HepG2 (cell line): ENCODE data around the gene EIF6. TPM values are rescaled to one million over a fixed set of nuclear protein-coding genes. Genes with fewer than 3 reads are reported as not detected.

Experiments used
- ATAC-seq: fragments of 200-7000 bp; cut with Tn5 transposase; 3 replicates; pipeline ENCODE4 v1.9.1; 2020; ENCODE audit warnings: mild to moderate bottlenecking, moderate library complexity
- BruUV-seq: library from RNA; stranded (reverse); fragments of 400-500 nt; replicated peaks from 2 replicates; lab custom pipeline; 2021; lab: Mats Ljungman, UMichigan
- CTCF ChIA-PET: fragments of 300-600 bp; formaldehyde crosslinking; extraction: SDS; loops from one replicate; lab custom pipeline; 2021; ENCODE audit warnings: low total read pairs, inconsistent platforms, low intra/inter-chr PET ratio; lab: Yijun Ruan, JAX
- POLR2A ChIA-PET: fragments of 350-600 bp; sonication (Branson Sonifier 250); formaldehyde crosslinking; loops from one replicate; lab custom pipeline; 2020; ENCODE audit warnings: antibody characterized with exemption, inconsistent platforms; lab: Yijun Ruan, JAX
- DNase-seq: peaks from one replicate; pipeline ENCODE4 v3.0.0-alpha.2; 2015; ENCODE audit warnings: low spot score
- FAIRE-seq: peaks from 3 replicates; lab custom pipeline; 2011; peaks lifted over from hg19 to GRCh38; lab: Jason Lieb, UNC
- H2AFZ ChIP-seq: one replicate; pipeline ENCODE4 v1.6.1; 2011; ENCODE audit warnings: low read length, inconsistent platforms
- H3K27ac ChIP-seq: fragments of 300-600 bp; 3 replicates; pipeline ENCODE4 v1.8.0; 2011; ENCODE audit warnings: mixed run types, mild to moderate bottlenecking, mixed read lengths, low read length, inconsistent platforms; ENCODE audit not compliant: insufficient read depth; ENCODE audit errors: extremely low read length
- H3K27me3 ChIP-seq, 2 experiments: fragments of 200-600 bp in 1 of 2; 2 replicates in 1 of 2; 3 replicates in 1 of 2; pipeline versions ENCODE4 v1.6.0 to v1.8.0; 2011; ENCODE audit warnings: low read length in 2 of 2, mild to moderate bottlenecking in 2 of 2, moderate library complexity in 2 of 2, inconsistent platforms in 1 of 2; ENCODE audit not compliant: insufficient read depth in 2 of 2, control insufficient read depth in 1 of 2
- H3K36me3 ChIP-seq, 2 experiments: fragments of 200-600 bp in 1 of 2; replicated peaks in 1 of 2; 2 replicates in 1 of 2; 3 replicates in 1 of 2; pipeline versions ENCODE4 v1.5.1 to v1.8.0; 2011; ENCODE audit warnings: low read length in 2 of 2, inconsistent platforms in 1 of 2; ENCODE audit not compliant: insufficient read depth in 2 of 2, control insufficient read depth in 1 of 2
- H3K4me1 ChIP-seq: 2 replicates; pipeline ENCODE4 v1.5.1; 2012; ENCODE audit warnings: low read length, inconsistent platforms; ENCODE audit not compliant: insufficient read depth
- H3K4me2 ChIP-seq: 2 replicates; pipeline ENCODE4 v1.6.0; 2011; ENCODE audit warnings: low read depth, low read length, inconsistent platforms
- H3K4me3 ChIP-seq, 3 experiments: fragments of 200-600 bp in 1 of 3; sonication (generic), shearing (Covaris generic) in 1 of 3; replicated peaks in 1 of 3; 2 replicates each; pipeline ENCODE4 v1.5.1; 2011 to 2016; ENCODE audit warnings: low read length in 3 of 3, inconsistent platforms in 2 of 3, low read depth in 2 of 3, mild to moderate bottlenecking in 2 of 3, control low read depth in 1 of 3, mixed read lengths in 1 of 3; ENCODE audit not compliant: insufficient read depth in 1 of 3
- H3K79me2 ChIP-seq: one replicate; pipeline ENCODE4 v1.6.1; 2011; ENCODE audit warnings: low read length, inconsistent platforms; ENCODE audit not compliant: insufficient read depth
- H3K9ac ChIP-seq: 2 replicates; pipeline ENCODE4 v1.6.0; 2011; ENCODE audit warnings: mild to moderate bottlenecking, low read depth, low read length, inconsistent platforms; ENCODE audit not compliant: insufficient read depth
- H3K9me3 ChIP-seq: 2 replicates; pipeline ENCODE4 v1.5.1; 2012; ENCODE audit warnings: mild to moderate bottlenecking, low read length
- H4K20me1 ChIP-seq: 2 replicates; pipeline ENCODE4 v1.6.0; 2011; ENCODE audit warnings: inconsistent platforms, mild to moderate bottlenecking, low read length, moderate library complexity; ENCODE audit not compliant: insufficient read depth
- ASH2L ChIP-seq: fragments of 300-600, 200-600 bp; sonication (generic); IDR thresholded peaks from 2 replicates; pipeline ENCODE4 v1.7.0; 2017; ENCODE audit warnings: low read depth, mild to moderate bottlenecking, moderate library complexity, mixed read lengths, low read length; ENCODE audit not compliant: insufficient read length
- BCL6 ChIP-seq: IDR thresholded peaks from 2 replicates; pipeline ENCODE4 v1.6.1; 2016; ENCODE audit warnings: missing genetic modification reagents, missing compliant biosample characterization
- BRD4 ChIP-seq: sonication (generic); formaldehyde crosslinking; IDR thresholded peaks from 2 replicates; pipeline ENCODE4 v1.4.0; 2020; ENCODE audit warnings: missing genetic modification reagents
- CHD4 ChIP-seq: fragments of 200-600 bp; sonication (generic); IDR thresholded peaks from 2 replicates; pipeline ENCODE4 v1.7.0; 2017; ENCODE audit warnings: mild to moderate bottlenecking, low read length, borderline replicate concordance
- HMGXB4 ChIP-seq, 2 experiments: sonication (generic) in 1 of 2; formaldehyde crosslinking in 1 of 2; IDR thresholded peaks; 2 replicates each; pipeline versions ENCODE4 v1.4.0 to v1.6.1; 2018 to 2020; ENCODE audit warnings: missing genetic modification reagents in 2 of 2, borderline replicate concordance in 1 of 2, low read depth in 1 of 2, mild to moderate bottlenecking in 1 of 2, missing biosample characterization in 1 of 2
- KDM5B ChIP-seq: sonication (generic); formaldehyde crosslinking; IDR thresholded peaks from 2 replicates; pipeline ENCODE4 v1.4.0; 2020; ENCODE audit warnings: missing genetic modification reagents, mild to moderate bottlenecking, borderline replicate concordance
- KMT2B ChIP-seq: IDR thresholded peaks from 2 replicates; pipeline ENCODE4 v1.6.1; 2016; ENCODE audit warnings: missing genetic modification reagents, missing compliant biosample characterization
- POLR2AphosphoS2 ChIP-seq: IDR thresholded peaks from 2 replicates; pipeline ENCODE4 v1.6.1; 2011; ENCODE audit warnings: low read depth, low read length, improper control_type of control experiment
- TFDP2 ChIP-seq: sonication (generic); formaldehyde crosslinking; IDR thresholded peaks from 2 replicates; pipeline ENCODE4 v1.4.0; 2020; ENCODE audit warnings: missing genetic modification reagents
- ZC3H13 ChIP-seq: sonication (generic); formaldehyde crosslinking; IDR thresholded peaks from 2 replicates; pipeline ENCODE4 v1.8.1; 2023; ENCODE audit warnings: mild to moderate bottlenecking, missing genetic modification reagents, moderate library complexity
- ZNF263 ChIP-seq: sonication (generic); formaldehyde crosslinking; IDR thresholded peaks from 2 replicates; pipeline ENCODE4 v1.4.0; 2020; ENCODE audit warnings: missing genetic modification reagents
- ZNF784 ChIP-seq: sonication (generic); formaldehyde crosslinking; IDR thresholded peaks from 2 replicates; pipeline ENCODE4 v1.5.1; 2020; ENCODE audit warnings: missing genetic modification reagents, mild to moderate bottlenecking, borderline replicate concordance
- WGBS: methylation state at CpG from one replicate; pipeline ENCODE4 v1.1.6; 2017; ENCODE audit warnings: low lambda C conversion rate; 5-methylcytosine and 5-hydroxymethylcytosine counted together
- in situ Hi-C: cut with HindIII; loops from 2 replicates; pipeline ENCODE4 v1.10.0; 2017; ENCODE audit warnings: low pct_unique_long_range_greater_than_20kb; ENCODE audit not compliant: extremely low pct_ligation_motif_present
- intact Hi-C: fragments of 100-400 bp; cut with micrococcal nuclease; formaldehyde crosslinking; loops from one replicate; pipeline ENCODE4 v1.10.0; 2022; ENCODE audit not compliant: unreplicated experiment
- polyA plus RNA-seq, 8 experiments: library from polyadenylated mRNA; depleted of rRNA in 3 of 8; stranded (reverse) in 7 of 8; unstranded in 1 of 8; fragments of >200 nt; fragmentation: Illumina TruSeq in 4 of 8; extraction: Trizol in 4 of 8; gene quantifications; 2 replicates each; pipeline versions ENCODE4 v1.2.1 to v1.2.3, GENCODE V29; 2011 to 2016; ENCODE audit warnings: low read depth in 4 of 8, missing spikeins in 1 of 8, mixed read lengths in 1 of 8; ENCODE audit not compliant: insufficient read depth in 1 of 8
- total RNA-seq, 5 experiments: library from RNA; depleted of rRNA; stranded (reverse); fragments of >200 nt; fragmentation: Illumina TruSeq; extraction: Trizol; gene quantifications; 2 replicates each; pipeline ENCODE4 v1.2.3, GENCODE V29; 2016; ENCODE audit warnings: low read depth in 1 of 5
- TF ChIP-seq, protein P1 (sequence below): sonication (generic); formaldehyde crosslinking; IDR thresholded peaks from 2 replicates; pipeline ENCODE4 v1.8.0; 2022; ENCODE audit warnings: mild to moderate bottlenecking, missing genetic modification reagents, borderline replicate concordance

Gene EIF6
- total and polyA plus RNA-seq, 2 of the 13 experiments (the other 11 are each of a cell fraction or from before 2014, with no cell fraction given), result 462 to 466 TPM

DNA sequence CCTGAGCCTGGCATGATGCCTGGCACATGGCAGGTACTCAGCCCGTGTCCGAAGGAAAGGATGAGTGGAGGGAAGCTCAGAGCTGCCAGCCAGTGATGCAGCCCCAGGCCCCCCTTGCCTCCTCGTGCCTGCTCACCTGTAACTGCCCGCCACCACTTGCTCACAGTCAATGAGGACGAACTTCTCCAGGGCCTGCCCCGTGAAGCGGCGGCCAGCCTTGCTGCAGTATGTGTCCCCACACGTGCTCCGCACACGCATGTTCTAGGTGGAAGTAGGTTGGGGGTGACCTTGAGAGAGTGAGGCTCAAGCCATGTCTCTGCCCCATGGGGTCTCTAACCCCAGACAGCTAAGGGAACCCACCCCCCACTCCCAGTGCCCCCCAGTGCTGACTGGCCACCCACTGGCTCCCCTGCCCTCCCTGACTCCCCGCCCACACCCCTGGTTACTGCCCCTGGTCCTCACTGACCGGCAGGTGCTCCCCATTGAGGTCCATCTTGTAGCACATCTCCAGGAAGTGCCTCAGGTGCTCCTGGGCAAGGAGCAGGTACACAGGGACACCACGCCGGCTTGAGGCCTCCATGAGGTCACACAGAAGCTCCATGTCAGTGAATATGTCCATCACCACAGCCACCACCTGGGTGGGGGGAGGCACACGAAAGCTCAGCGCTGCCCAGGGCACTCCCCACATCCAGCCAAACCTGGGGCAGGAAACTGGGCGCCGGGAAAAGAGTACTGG, 3.9 kb upstream of the EIF6 start (continued):
- TF ChIP-seq ZC3H13 (CRISPR knock-in tag) (0 out of 2 replicates have a peak, but pooled peaks have one; percentile 60), ZNF263 (CRISPR knock-in tag) (peak; percentile 77), ZNF784 (CRISPR knock-in tag) (no peak)

DNA sequence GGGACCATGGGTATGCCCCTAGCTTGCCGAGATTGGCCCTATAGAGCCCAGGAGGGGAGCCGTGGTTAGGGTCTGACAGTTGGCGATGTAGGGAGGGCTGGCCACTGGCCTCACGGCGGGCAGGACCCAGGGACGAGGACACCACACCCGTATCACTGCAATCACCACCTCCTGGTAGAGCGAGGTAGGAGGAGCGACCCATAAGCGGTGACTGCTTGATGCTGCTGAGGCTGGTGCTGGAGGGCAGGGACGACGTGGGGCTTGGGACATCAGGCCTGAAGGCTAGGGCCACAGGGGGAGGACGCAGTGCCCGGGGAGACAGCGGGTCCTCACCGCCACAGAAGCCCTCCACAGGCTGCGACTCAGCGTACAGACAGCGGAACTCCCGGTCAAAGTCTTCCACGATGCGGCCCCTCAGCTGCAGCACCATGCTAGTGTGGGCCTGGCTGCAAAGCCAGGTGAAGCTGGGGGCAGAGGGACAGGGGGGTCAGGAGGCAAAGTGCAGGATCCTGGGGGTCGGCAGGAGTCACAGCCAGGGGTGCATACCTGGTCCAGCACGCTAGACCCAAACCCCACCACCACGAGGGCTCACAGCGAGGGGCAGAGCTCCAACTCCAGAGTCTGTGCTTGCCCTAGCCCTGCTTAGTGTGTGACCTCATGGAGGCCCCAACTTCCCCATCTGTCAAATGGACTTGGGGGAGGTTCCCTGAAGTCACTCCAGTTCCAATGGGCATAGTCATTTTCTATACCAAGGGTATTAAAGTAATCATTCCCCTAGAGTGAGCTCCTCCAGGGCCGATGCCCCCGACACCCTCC, 3.1 kb upstream of the EIF6 start:
- H3K4me1 ChIP-seq, result peaks cover 70% of the 10 kb centered on the region
- no peak overlapping the region for H2AFZ ChIP-seq
- peak overlapping the region; percentile 91 for H3K4me2 ChIP-seq
- WGBS, result 39% methylated on average over 14 of the region's 28 CpGs
- no TSS peak for BruUV-seq
- in situ Hi-C loops, result no loop called here
- H3K27me3 ChIP-seq, result peaks cover 6 to 31% of the 10 kb centered on the region in 2 experiments; a peak in 4 of 5 replicates
- FAIRE-seq (no peak), DNase-seq (no peak), ATAC-seq (peak; percentile 12)
- H3K4me3 ChIP-seq, result peak overlapping the region in 2 of 3 experiments; percentile 37 to 98; a peak in 4 of 6 replicates
- intact Hi-C loops, result no loop called here
- CTCF ChIA-PET, result no interaction called here
- H3K36me3 ChIP-seq, result no peaks in the 10 kb centered on the region
- H3K9ac ChIP-seq, result no peak overlapping the region
- no peak overlapping the region for H3K27ac ChIP-seq
- 0 out of 2 replicates have a peak, but pooled peaks cover 3% of the 10 kb centered on the region for H4K20me1 ChIP-seq
- no peaks in the 10 kb centered on the region for H3K9me3 ChIP-seq
- POLR2A ChIA-PET, result interaction anchor here (1.4 to 3.0 kb wide), 8 partner anchors 8 to 168 kb away, joined by 4 to 26 read pairs (median 8); partner anchors contain the start of genes CEP250 and EDEM2
- H3K79me2 ChIP-seq, result peaks cover 23% of the 10 kb centered on the region
- TF ChIP-seq TFDP2 (CRISPR knock-in tag) (no peak), KDM5B (CRISPR knock-in tag) (peak; percentile 45; the same call in 1 of the 2 replicates), HMGXB4 (CRISPR knock-in tag; IDR thresholded peaks at IDR 0.05; ENCODE audit: borderline replicate concordance in 1 of 2, low read depth in 1 of 2) (0 out of 4 replicates have a peak, but pooled peaks of 1 of the 2 experiments have one; percentile 24), BCL6 (CRISPR knock-in tag) (no peak), POLR2AphosphoS2 (no peak), ASH2L (no peak), BRD4 (CRISPR knock-in tag) (peak; percentile 21; the same call in 1 of the 2 replicates), KMT2B (CRISPR knock-in tag) (peak; percentile 44; the same call in 1 of the 2 replicates), CHD4 (no peak)
- TF ChIP-seq, protein P1, sequence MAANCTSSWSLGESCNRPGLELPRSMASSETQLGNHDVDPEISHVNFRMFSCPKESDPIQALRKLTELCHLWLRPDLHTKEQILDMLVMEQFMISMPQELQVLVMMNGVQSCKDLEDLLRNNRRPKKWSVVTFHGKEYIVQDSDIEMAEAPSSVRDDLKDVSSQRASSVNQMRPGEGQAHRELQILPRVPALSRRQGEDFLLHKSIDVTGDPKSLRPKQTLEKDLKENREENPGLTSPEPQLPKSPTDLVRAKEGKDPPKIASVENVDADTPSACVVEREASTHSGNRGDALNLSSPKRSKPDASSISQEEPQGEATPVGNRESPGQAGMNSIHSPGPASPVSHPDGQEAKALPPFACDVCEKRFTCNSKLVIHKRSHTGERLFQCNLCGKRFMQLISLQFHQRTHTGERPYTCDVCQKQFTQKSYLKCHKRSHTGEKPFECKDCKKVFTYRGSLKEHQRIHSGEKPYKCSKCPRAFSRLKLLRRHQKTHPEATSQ (CRISPR knock-in tag), result no peak
